Testis (tissue), 2 donors: ENCODE measurements around the gene DGAT2.

ENCODE experiments used
- POLR2A ChIP-seq: fragments of 450-650 bp; IDR thresholded peaks from one replicate; pipeline ENCODE4 v1.6.1; 2017; ENCODE audit warnings: antibody characterized with exemption, mild to moderate bottlenecking, moderate library complexity
- TF ChIP-seq, protein P1 (sequence below), 3 experiments: fragments of 450-650 bp in 2 of 3; fragments of 200-600 bp in 1 of 3; sonication (generic) in 1 of 3; IDR thresholded peaks; one replicate each; pipeline ENCODE4 v1.5.1; 2016 to 2019; ENCODE audit warnings: antibody characterized with exemption in 3 of 3, mild to moderate bottlenecking in 2 of 3, moderate library complexity in 1 of 3

DNA sequence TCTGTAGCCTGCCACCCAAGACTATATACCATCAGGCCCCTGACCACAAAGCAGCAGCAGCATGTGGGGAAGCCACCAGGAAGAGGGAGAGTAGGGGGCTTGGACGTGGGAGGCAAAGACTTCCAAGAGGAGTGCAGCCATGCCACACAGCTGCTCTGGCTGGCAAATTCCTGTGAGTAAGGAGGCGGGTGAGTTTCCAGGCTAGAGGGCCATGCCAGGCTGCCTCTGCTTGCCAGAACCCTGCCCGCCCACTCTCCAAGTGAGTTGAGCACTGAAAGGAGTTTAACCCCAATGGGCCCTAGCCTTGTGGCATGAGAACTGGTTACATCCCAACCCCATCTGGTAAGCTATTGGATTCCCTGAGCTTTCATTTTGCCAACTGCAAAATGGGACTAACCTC is 4.7 kb upstream of the DGAT2 start:
- TF ChIP-seq, protein P1, sequence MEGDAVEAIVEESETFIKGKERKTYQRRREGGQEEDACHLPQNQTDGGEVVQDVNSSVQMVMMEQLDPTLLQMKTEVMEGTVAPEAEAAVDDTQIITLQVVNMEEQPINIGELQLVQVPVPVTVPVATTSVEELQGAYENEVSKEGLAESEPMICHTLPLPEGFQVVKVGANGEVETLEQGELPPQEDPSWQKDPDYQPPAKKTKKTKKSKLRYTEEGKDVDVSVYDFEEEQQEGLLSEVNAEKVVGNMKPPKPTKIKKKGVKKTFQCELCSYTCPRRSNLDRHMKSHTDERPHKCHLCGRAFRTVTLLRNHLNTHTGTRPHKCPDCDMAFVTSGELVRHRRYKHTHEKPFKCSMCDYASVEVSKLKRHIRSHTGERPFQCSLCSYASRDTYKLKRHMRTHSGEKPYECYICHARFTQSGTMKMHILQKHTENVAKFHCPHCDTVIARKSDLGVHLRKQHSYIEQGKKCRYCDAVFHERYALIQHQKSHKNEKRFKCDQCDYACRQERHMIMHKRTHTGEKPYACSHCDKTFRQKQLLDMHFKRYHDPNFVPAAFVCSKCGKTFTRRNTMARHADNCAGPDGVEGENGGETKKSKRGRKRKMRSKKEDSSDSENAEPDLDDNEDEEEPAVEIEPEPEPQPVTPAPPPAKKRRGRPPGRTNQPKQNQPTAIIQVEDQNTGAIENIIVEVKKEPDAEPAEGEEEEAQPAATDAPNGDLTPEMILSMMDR (IDR thresholded peaks at IDR 0.05), result no peak
- no peak for TF ChIP-seq POLR2A
